H1 (cell line): Measurements from ENCODE around the gene FAM228B. TPM values are rescaled to one million over a fixed set of nuclear protein-coding genes. Genes with fewer than 3 reads are reported as not detected.
"Not testable (repeated sequence)": the region's sequence is repeated elsewhere in the genome, so short reads cannot be mapped to it uniquely, and the experiment has no call there.

Source experiments
- CTCF ChIA-PET: fragments of 300-600 bp; sonication (Branson Sonifier 250); formaldehyde crosslinking; loops from one replicate; lab custom pipeline; 2021; ENCODE audit not compliant: partially characterized antibody; lab: Charles Lee
- POLR2A ChIA-PET: fragments of 300-600 bp; sonication (Branson Sonifier 250); formaldehyde crosslinking; loops from one replicate; lab custom pipeline; 2021; ENCODE audit warnings: inconsistent platforms; ENCODE audit not compliant: partially characterized antibody; lab: Charles Lee
- DNase-seq, 2 experiments: peaks; one replicate each; pipeline versions ENCODE4 v3.0.0 to v3.0.0-alpha.2; 2010 to 2022; ENCODE audit warnings: low spot score in 2 of 2, low read depth in 1 of 2, mixed read lengths in 1 of 2
- FAIRE-seq: peaks from 2 replicates; lab custom pipeline; 2011; peaks lifted over from hg19 to GRCh38; lab: Jason Lieb, UNC
- H2AFZ ChIP-seq: 2 replicates; pipeline ENCODE4 v1.8.1; 2012; ENCODE audit warnings: low read length, inconsistent platforms
- H2AK5ac ChIP-seq: 2 replicates; pipeline ENCODE4 v1.6.1; 2013; ENCODE audit warnings: low read depth, low read length
- H2BK120ac ChIP-seq: replicated peaks from 2 replicates; pipeline ENCODE3; 2013; ENCODE audit warnings: low read depth, low read length, inconsistent platforms
- H2BK12ac ChIP-seq: 2 replicates; pipeline ENCODE4 v1.6.1; 2013; ENCODE audit warnings: low read depth, low read length
- H2BK15ac ChIP-seq: 2 replicates; pipeline ENCODE4 v1.6.1; 2013; ENCODE audit warnings: low read length
- H2BK20ac ChIP-seq: 2 replicates; pipeline ENCODE4 v1.6.1; 2013; ENCODE audit warnings: low read length
- H2BK5ac ChIP-seq: 2 replicates; pipeline ENCODE4 v1.6.1; 2013; ENCODE audit warnings: low read depth, low read length
- H3K14ac ChIP-seq: 2 replicates; pipeline ENCODE4 v1.6.1; 2013; ENCODE audit warnings: inconsistent platforms; ENCODE audit not compliant: insufficient read length
- H3K18ac ChIP-seq: 2 replicates; pipeline ENCODE4 v1.6.1; 2013; ENCODE audit warnings: low read length; ENCODE audit errors: extremely low read depth
- H3K23ac ChIP-seq: 2 replicates; pipeline ENCODE4 v1.6.1; 2013; ENCODE audit warnings: inconsistent platforms; ENCODE audit not compliant: insufficient read length
- H3K23me2 ChIP-seq: 2 replicates; pipeline ENCODE4 v1.6.1; 2013; ENCODE audit warnings: low read depth, low read length
- H3K27ac ChIP-seq: 2 replicates; pipeline ENCODE4 v1.6.1; 2011; ENCODE audit warnings: low read depth, low read length, inconsistent platforms
- H3K27me3 ChIP-seq, 4 experiments: replicated peaks in 1 of 4; 1 replicate in 1 of 4; 2 replicates in 3 of 4; pipeline versions ENCODE4 v1.6.1 to v1.8.1; 2011 to 2013; ENCODE audit warnings: low read length in 3 of 4, mild to moderate bottlenecking in 3 of 4, inconsistent platforms in 2 of 4, mixed read lengths in 2 of 4, moderate library complexity in 1 of 4; ENCODE audit not compliant: control insufficient read depth in 3 of 4, insufficient read depth in 3 of 4; ENCODE audit errors: extremely low read depth in 1 of 4
- H3K36me3 ChIP-seq, 4 experiments: 2 replicates each; pipeline versions ENCODE4 v1.6.1 to v1.8.1; 2011 to 2013; ENCODE audit warnings: mild to moderate bottlenecking in 4 of 4, low read length in 3 of 4, moderate library complexity in 2 of 4, control low read depth in 1 of 4, inconsistent platforms in 1 of 4; ENCODE audit not compliant: insufficient read depth in 4 of 4, control insufficient read depth in 2 of 4
- H3K4ac ChIP-seq: replicated peaks from 2 replicates; pipeline ENCODE3; 2013; ENCODE audit warnings: low read length, low read depth, mixed read lengths, inconsistent platforms; ENCODE audit not compliant: insufficient read length
- H3K4me1 ChIP-seq, 4 experiments: replicated peaks in 1 of 4; 1 replicate in 1 of 4; 2 replicates in 3 of 4; pipeline versions ENCODE4 v1.6.1 to v1.8.1; 2011 to 2013; ENCODE audit warnings: low read length in 3 of 4, inconsistent platforms in 2 of 4, mixed read lengths in 1 of 4; ENCODE audit not compliant: insufficient read depth in 4 of 4, control insufficient read depth in 3 of 4
- H3K4me2 ChIP-seq, 2 experiments: 2 replicates each; pipeline versions ENCODE4 v1.6.1 to v1.8.1; 2011 to 2013; ENCODE audit warnings: low read depth in 2 of 2, low read length in 2 of 2, control low read depth in 1 of 2, inconsistent platforms in 1 of 2, mild to moderate bottlenecking in 1 of 2; ENCODE audit not compliant: insufficient read depth in 1 of 2
- H3K4me3 ChIP-seq, 4 experiments: fragments of 200-600, 300-600 bp in 1 of 4; sonication (generic), shearing (Covaris generic), sonication (Bioruptor Twin) in 1 of 4; 2 replicates each; pipeline versions ENCODE4 v1.5.1 to v1.8.1; 2011 to 2016; ENCODE audit warnings: low read length in 4 of 4, low read depth in 3 of 4, control low read depth in 2 of 4, inconsistent platforms in 2 of 4, mild to moderate bottlenecking in 2 of 4, mixed read lengths in 1 of 4, moderate library complexity in 1 of 4; ENCODE audit not compliant: insufficient read depth in 2 of 4; ENCODE audit errors: extremely low read depth in 1 of 4
- H3K56ac ChIP-seq: replicated peaks from 2 replicates; pipeline ENCODE3; 2013; ENCODE audit warnings: low read depth, mild to moderate bottlenecking, mixed read lengths, low read length, inconsistent platforms; ENCODE audit not compliant: insufficient read length
- H3K79me1 ChIP-seq: 2 replicates; pipeline ENCODE4 v1.6.1; 2013; ENCODE audit warnings: low read depth, low read length, control low read depth
- H3K79me2 ChIP-seq, 2 experiments: 2 replicates each; pipeline versions ENCODE4 v1.6.1 to v1.8.1; 2012 to 2013; ENCODE audit warnings: low read length in 2 of 2, mild to moderate bottlenecking in 2 of 2, inconsistent platforms in 1 of 2; ENCODE audit not compliant: insufficient read depth in 2 of 2, control insufficient read depth in 1 of 2
- H3K9ac ChIP-seq, 4 experiments: replicated peaks in 1 of 4; 1 replicate in 1 of 4; 2 replicates in 3 of 4; pipeline versions ENCODE4 v1.6.1 to v1.8.1; 2011 to 2013; ENCODE audit warnings: low read depth in 3 of 4, low read length in 3 of 4, control low read depth in 2 of 4, mild to moderate bottlenecking in 2 of 4, moderate library complexity in 2 of 4, inconsistent platforms in 1 of 4; ENCODE audit errors: extremely low read depth in 1 of 4
- H3K9me3 ChIP-seq, 2 experiments: 2 replicates each; pipeline versions ENCODE4 v1.6.1 to v1.8.1; 2012 to 2013; ENCODE audit warnings: mild to moderate bottlenecking in 2 of 2, moderate library complexity in 2 of 2, control low read depth in 1 of 2, inconsistent platforms in 1 of 2, low read depth in 1 of 2, low read length in 1 of 2, mixed read lengths in 1 of 2; ENCODE audit not compliant: insufficient read depth in 2 of 2
- H4K20me1 ChIP-seq, 2 experiments: replicated peaks in 1 of 2; 2 replicates each; pipeline versions ENCODE3 to v1.8.1; 2011 to 2013; ENCODE audit warnings: inconsistent platforms in 2 of 2, low read length in 2 of 2, mild to moderate bottlenecking in 1 of 2; ENCODE audit not compliant: insufficient read depth in 2 of 2, control insufficient read depth in 1 of 2
- H4K5ac ChIP-seq: 2 replicates; pipeline ENCODE4 v1.6.1; 2013; ENCODE audit warnings: low read length, low read depth, mixed read lengths, inconsistent platforms; ENCODE audit not compliant: insufficient read length
- H4K8ac ChIP-seq: 2 replicates; pipeline ENCODE4 v1.8.0; 2013; ENCODE audit warnings: mild to moderate bottlenecking, moderate library complexity, low read length, inconsistent platforms; ENCODE audit not compliant: insufficient read depth; ENCODE audit errors: extremely low read depth
- H4K91ac ChIP-seq: replicated peaks from 2 replicates; pipeline ENCODE3; 2013; ENCODE audit warnings: low read length, mixed read lengths, inconsistent platforms; ENCODE audit not compliant: insufficient read length
- WGBS, 2 experiments: shearing (Covaris generic) in 1 of 2; methylation state at CpG; one replicate each; pipeline versions ENCODE4 v1.1.6 to v1.1.7; 2013 to 2015; ENCODE audit warnings: low lambda C conversion rate in 2 of 2, mixed read lengths in 2 of 2, inconsistent platforms in 1 of 2, low coverage in 1 of 2, missing lambda C conversion rate in 1 of 2; ENCODE audit not compliant: insufficient replicate concordance in 2 of 2, insufficient coverage in 1 of 2, insufficient read length in 1 of 2; ENCODE audit errors: extremely low coverage in 1 of 2, missing lambda C conversion rate in 1 of 2; 5-methylcytosine and 5-hydroxymethylcytosine counted together
- polyA plus RNA-seq, 7 experiments: library from polyadenylated mRNA; depleted of rRNA in 3 of 7; stranded (reverse) in 5 of 7; unstranded in 2 of 7; fragments of >200 nt in 5 of 7; fragments of 200-250 nt in 2 of 7; gene quantifications; 1 replicate in 5 of 7; 2 replicates in 1 of 7; 4 replicates in 1 of 7; pipeline versions ENCODE4 v1.2.1 to v1.2.3, GENCODE V29; 2011 to 2013; ENCODE audit warnings: missing spikeins in 2 of 7, mixed read lengths in 2 of 7
- total RNA-seq: library from RNA; stranded (reverse); fragmentation: NEBNext Ultra II Directional; extraction: Animal tissue kit (Norgen Biotek cat#: 25700); gene quantifications from 2 replicates; pipeline ENCODE4 v1.2.1, GENCODE V29; 2021

FAM228B gene
- total and polyA plus RNA-seq, 2 of the 8 experiments (the other 6 are each of a cell fraction or from before 2014, with no cell fraction given), result 1.4 to 3.2 TPM

DNA sequence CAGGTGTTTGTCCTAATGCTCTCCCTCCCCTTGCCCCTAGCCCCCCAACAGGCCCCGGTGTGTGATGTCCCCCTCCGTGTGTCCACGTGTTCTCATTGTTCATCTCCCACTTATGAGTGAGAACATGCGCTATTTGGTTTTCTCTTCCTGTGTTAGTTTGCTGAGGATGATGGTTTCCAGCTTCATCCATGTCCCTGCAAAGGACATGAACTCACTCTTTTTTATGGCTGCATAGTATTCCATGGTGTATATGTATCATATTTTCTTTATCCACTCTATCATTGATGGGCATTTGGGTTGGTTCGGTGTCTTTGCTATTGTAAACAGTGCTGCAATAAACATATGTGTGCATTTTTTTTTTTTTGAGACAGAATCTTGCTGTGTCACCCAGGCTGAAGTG, 30.0 kb upstream of the FAM228B start:
- H3K14ac ChIP-seq, H3K79me1 ChIP-seq, H3K79me2 ChIP-seq, H3K56ac ChIP-seq, H3K4me1 ChIP-seq, H3K23me2 ChIP-seq, H2BK12ac ChIP-seq, DNase-seq, H2BK15ac ChIP-seq, H2AFZ ChIP-seq, H3K36me3 ChIP-seq, H2BK20ac ChIP-seq, H3K4me3 ChIP-seq, H3K18ac ChIP-seq, CTCF ChIA-PET, H2BK120ac ChIP-seq, H4K8ac ChIP-seq, H3K27me3 ChIP-seq, H3K4me2 ChIP-seq, H4K5ac ChIP-seq, POLR2A ChIA-PET, H3K4ac ChIP-seq, H3K27ac ChIP-seq, H3K23ac ChIP-seq, H2AK5ac ChIP-seq, H3K9me3 ChIP-seq, H2BK5ac ChIP-seq, H4K91ac ChIP-seq, FAIRE-seq, H4K20me1 ChIP-seq, H3K9ac ChIP-seq: not testable (repeated sequence)
- WGBS, 2 experiments, result 84% methylated on average over 5 of the region's 5 CpGs; no CpG with 5 or more reads in 1 of the 2 experiments
